Osteoblast (primary cell): ENCODE measurements around the gene SUGCT. TPM values are rescaled to one million over a fixed set of nuclear protein-coding genes. Genes with fewer than 3 reads are reported as not detected.
"Not testable (repeated sequence)": the region's sequence is repeated elsewhere in the genome, so short reads cannot be mapped to it uniquely, and the experiment has no call there.

Experiments
- DNase-seq: peaks from one replicate; pipeline ENCODE4 v3.0.0; 2011; ENCODE audit warnings: low spot score, mixed read lengths; ENCODE audit not compliant: insufficient read length; ENCODE audit errors: missing footprints
- H2AFZ ChIP-seq: 2 replicates; pipeline ENCODE4 v1.6.0; 2011; ENCODE audit warnings: mild to moderate bottlenecking, low read length
- H3K27ac ChIP-seq: 2 replicates; pipeline ENCODE4 v1.5.1; 2011; ENCODE audit warnings: mild to moderate bottlenecking, low read depth, low read length, moderate library complexity
- H3K27me3 ChIP-seq: 2 replicates; pipeline ENCODE4 v1.6.0; 2012; ENCODE audit warnings: mild to moderate bottlenecking, control low read depth, inconsistent platforms, low read length, moderate library complexity; ENCODE audit not compliant: insufficient read depth
- H3K36me3 ChIP-seq: 2 replicates; pipeline ENCODE4 v1.5.1; 2011; ENCODE audit warnings: mild to moderate bottlenecking, low read length, control low read depth, moderate library complexity; ENCODE audit not compliant: insufficient read depth
- H3K4me1 ChIP-seq: 2 replicates; pipeline ENCODE4 v1.5.1; 2011; ENCODE audit warnings: mild to moderate bottlenecking, low read length, control low read depth, moderate library complexity; ENCODE audit not compliant: insufficient read depth
- H3K4me2 ChIP-seq: 2 replicates; pipeline ENCODE4 v1.6.0; 2011; ENCODE audit warnings: mild to moderate bottlenecking, low read length; ENCODE audit not compliant: insufficient read depth
- H3K4me3 ChIP-seq: fragments of 200-600 bp; sonication (generic); 3 replicates; pipeline ENCODE4 v1.5.1; 2012; ENCODE audit warnings: mild to moderate bottlenecking, low read length, inconsistent platforms; ENCODE audit not compliant: insufficient read depth
- H3K79me2 ChIP-seq: 2 replicates; pipeline ENCODE4 v1.6.0; 2012; ENCODE audit warnings: mild to moderate bottlenecking, low read length, control low read depth, inconsistent platforms; ENCODE audit not compliant: insufficient read depth
- H3K9me3 ChIP-seq: 2 replicates; pipeline ENCODE4 v1.5.1; 2011; ENCODE audit warnings: low read depth, low read length, control low read depth
- H4K20me1 ChIP-seq: 2 replicates; pipeline ENCODE4 v1.6.0; 2012; ENCODE audit warnings: mild to moderate bottlenecking, low read length, control low read depth; ENCODE audit not compliant: insufficient read depth
- CTCF ChIP-seq: IDR thresholded peaks from 2 replicates; pipeline ENCODE4 v1.5.1; 2011; ENCODE audit warnings: mild to moderate bottlenecking, low read depth, low read length, moderate library complexity; ENCODE audit errors: extremely low read depth
- total RNA-seq: library from RNA; depleted of rRNA; stranded (reverse); fragments of >200 nt; gene quantifications from 2 replicates; pipeline ENCODE4 v1.2.3, GENCODE V29; 2012

Gene SUGCT
- total RNA-seq, 1 donor = 21.7 TPM

DNA sequence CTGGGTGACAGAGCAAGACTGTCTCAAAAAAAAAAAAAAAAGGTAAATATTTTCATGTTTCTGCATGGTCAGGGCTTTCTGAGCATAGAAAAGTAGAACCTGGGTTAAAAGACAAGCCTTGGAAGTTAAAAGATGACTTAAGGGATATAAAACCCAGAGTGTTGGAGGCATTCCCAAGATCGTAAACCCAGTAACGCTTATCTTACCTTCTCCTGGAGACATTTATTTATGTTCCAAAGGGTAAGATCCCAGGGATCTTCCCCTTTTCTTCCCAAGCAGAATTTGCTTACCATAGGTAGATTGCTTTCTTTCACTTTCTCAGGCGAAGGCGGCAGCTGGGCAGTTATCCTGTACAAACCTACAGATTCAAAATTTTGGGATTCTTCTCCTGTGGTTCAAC is 22.2 kb downstream of the SUGCT start:
- Histone ChIP-seq H4K20me1 (no peaks in the 10 kb centered on the region), H2AFZ (peak overlapping the region; percentile 2), H3K4me2 (peak overlapping the region; percentile 11), H3K4me3 (no peak overlapping the region), H3K27ac (no peak overlapping the region), H3K79me2 (no peaks in the 10 kb centered on the region), H3K9me3 (no peaks in the 10 kb centered on the region), H3K27me3 (no peaks in the 10 kb centered on the region), H3K4me1 (no peaks in the 10 kb centered on the region), H3K36me3 (no peaks in the 10 kb centered on the region)
- TF ChIP-seq CTCF = no peak
- no peak for DNase-seq

- Histone ChIP-seq H3K27me3 (no peaks in the 10 kb centered on the region), H3K4me3 (no peak overlapping the region), H3K4me1 (no peaks in the 10 kb centered on the region), H2AFZ (no peak overlapping the region), H4K20me1 (no peaks in the 10 kb centered on the region), H3K4me2 (no peak overlapping the region), H3K79me2 (no peaks in the 10 kb centered on the region), H3K9me3 (no peaks in the 10 kb centered on the region), H3K36me3 (no peaks in the 10 kb centered on the region), H3K27ac (no peak overlapping the region)
- no peak for DNase-seq
- TF ChIP-seq CTCF = no peak
Measured at GRCh38 chr7:40162516-40162915, 27.7 kb downstream of the SUGCT start.

DNA sequence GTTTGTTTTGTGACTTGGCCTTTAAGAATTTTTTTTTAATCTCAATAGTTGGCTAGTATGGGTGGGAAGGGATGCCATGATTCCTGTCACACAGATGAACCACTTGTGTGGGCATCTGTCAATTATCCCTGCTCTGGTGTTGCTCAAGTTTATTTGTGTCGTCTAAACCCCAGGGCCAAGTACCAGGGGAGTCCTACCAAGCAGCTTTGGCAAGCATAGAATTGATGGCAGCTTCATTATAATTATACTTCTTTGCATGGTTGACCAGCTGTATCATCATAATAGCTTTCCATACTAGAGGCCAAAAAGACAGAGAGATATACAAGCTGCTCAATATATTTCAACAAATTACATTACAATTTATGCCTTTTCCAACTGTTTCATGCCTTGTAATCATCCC is 30.4 kb downstream of the SUGCT start:
- H3K4me1 ChIP-seq = no peaks in the 10 kb centered on the region
- no peak overlapping the region for H3K4me2 ChIP-seq
- no peaks in the 10 kb centered on the region for H3K9me3 ChIP-seq
- H4K20me1 ChIP-seq = no peaks in the 10 kb centered on the region
- H3K27me3 ChIP-seq = no peaks in the 10 kb centered on the region
- H3K79me2 ChIP-seq = no peaks in the 10 kb centered on the region
- no peak overlapping the region for H3K4me3 ChIP-seq
- H3K36me3 ChIP-seq = no peaks in the 10 kb centered on the region
- no peak for TF ChIP-seq CTCF
- no peak overlapping the region for H3K27ac ChIP-seq
- no peak for DNase-seq
- no peak overlapping the region for H2AFZ ChIP-seq

- Histone ChIP-seq H3K4me2 (no peak overlapping the region), H3K79me2 (no peaks in the 10 kb centered on the region), H3K27me3 (no peaks in the 10 kb centered on the region), H2AFZ (no peak overlapping the region), H3K36me3 (no peaks in the 10 kb centered on the region), H3K27ac (no peak overlapping the region), H4K20me1 (no peaks in the 10 kb centered on the region), H3K4me3 (no peak overlapping the region), H3K4me1 (no peaks in the 10 kb centered on the region), H3K9me3 (no peaks in the 10 kb centered on the region)
- TF ChIP-seq CTCF = no peak
- no peak for DNase-seq
Measured at GRCh38 chr7:40167291-40167690, 32.5 kb downstream of the SUGCT start.

- H3K4me2 ChIP-seq, H3K4me3 ChIP-seq, H3K27me3 ChIP-seq, DNase-seq, H3K9me3 ChIP-seq, H2AFZ ChIP-seq, H3K4me1 ChIP-seq, H4K20me1 ChIP-seq, H3K79me2 ChIP-seq, H3K27ac ChIP-seq, H3K36me3 ChIP-seq: not testable (repeated sequence)
Measured at GRCh38 chr7:40168266-40168665, 33.5 kb downstream of the SUGCT start.

DNA sequence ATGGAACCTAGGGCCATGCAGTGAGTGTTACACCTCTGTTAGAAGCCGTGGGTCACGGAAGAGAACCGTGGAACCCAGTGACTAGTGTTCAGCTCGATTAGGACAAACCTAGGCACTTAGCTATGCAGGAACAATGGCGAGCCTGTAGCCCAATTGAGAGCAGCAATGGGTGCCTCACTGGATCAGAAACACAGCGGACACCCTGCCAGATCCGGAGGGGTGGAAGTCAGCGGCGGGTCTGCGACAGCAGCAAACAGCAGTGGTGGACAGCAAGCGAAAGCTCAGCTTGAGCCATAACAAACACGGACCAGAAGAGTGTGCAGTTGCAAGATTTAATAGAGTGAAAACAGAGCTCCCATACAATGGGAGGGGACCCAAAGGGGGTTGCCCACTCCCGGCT is 38.3 kb downstream of the SUGCT start:
- H3K4me3 ChIP-seq, H3K36me3 ChIP-seq, DNase-seq, H2AFZ ChIP-seq, H3K79me2 ChIP-seq, H4K20me1 ChIP-seq, H3K4me1 ChIP-seq, H3K27me3 ChIP-seq, H3K4me2 ChIP-seq, H3K27ac ChIP-seq, H3K9me3 ChIP-seq: not testable (repeated sequence)
